Measurements from ENCODE around the gene FGF12. TPM values are rescaled to one million over a fixed set of nuclear protein-coding genes. Genes with fewer than 3 reads are reported as not detected.

Gene FGF12
- total and polyA plus RNA-seq, 2 donors (not counting 1 experiment from before 2014, with no cell fraction given) = 0.03 TPM; not detected in 1

DNA sequence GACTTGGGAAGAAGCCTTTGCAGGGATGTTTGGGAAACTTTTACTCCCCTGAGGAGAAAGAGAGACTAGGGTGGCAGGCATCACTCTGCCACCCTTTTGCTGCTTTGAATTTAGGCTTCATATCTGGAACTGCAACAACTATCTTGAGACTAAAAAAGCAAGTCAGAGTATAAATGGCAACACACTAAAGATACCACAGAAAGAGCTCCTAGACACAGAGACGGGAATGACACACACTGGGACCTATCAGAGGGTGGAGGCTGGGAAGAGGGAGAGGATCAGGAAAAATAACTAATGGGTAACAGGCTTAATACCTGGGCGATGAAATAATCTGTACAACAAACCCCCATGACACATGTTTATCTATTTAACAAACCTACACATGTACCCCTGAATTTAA, 237.8 kb downstream of the FGF12 start:
- Mint-ChIP-seq H3K27me3 (peaks cover 26% of the 10 kb centered on the region), H3K4me3 (no peak overlapping the region), H3K27ac (no peak overlapping the region), H3K9me3 (ENCODE audit: insufficient read depth) (no peaks in the 10 kb centered on the region), H3K4me1 (peaks cover 18% of the 10 kb centered on the region)
- no CpG with 5 or more reads among the region's 2 CpGs for whole genome bisulfite sequencing (ENCODE audit: insufficient coverage)
- Histone ChIP-seq H3K4me3 (ENCODE audit: control extremely low read depth in 1 of 5, extremely low read depth in 1 of 5, insufficient read depth in 1 of 5, low read depth in 2 of 5, low read length in 4 of 5) (no peak overlapping the region), H3K4me1 (ENCODE audit: control insufficient read depth in 2 of 2, insufficient read depth in 2 of 2, low read length in 2 of 2) (peaks cover 10 to 16% of the 10 kb centered on the region in 2 donors), H3K79me2 (ENCODE audit: control insufficient read depth, insufficient read depth, low read length) (no peaks in the 10 kb centered on the region), H3K36me3 (replicated peaks in 1 of 2; ENCODE audit: control extremely low read depth in 1 of 2, control insufficient read depth in 1 of 2, extremely low read depth in 1 of 2, insufficient read depth in 2 of 2, low read length in 1 of 2) (no peaks in the 10 kb centered on the region), H4K20me1 (ENCODE audit: control insufficient read depth, insufficient read depth, low read length, poor library complexity, severe bottlenecking) (no peaks in the 10 kb centered on the region), H3K9me3 (ENCODE audit: control extremely low read depth in 1 of 3, control insufficient read depth in 2 of 3, insufficient read depth in 1 of 3, low read length in 2 of 3) (peaks cover 0 to 4% (median 3%) of the 10 kb centered on the region in 3 donors), H2AFZ (ENCODE audit: insufficient read depth, low read depth, low read length, poor library complexity, severe bottlenecking) (no peak overlapping the region), H3K27me3 (replicated peaks in 1 of 4; ENCODE audit: control extremely low read depth in 1 of 4, control insufficient read depth in 3 of 4, insufficient read depth in 4 of 4, low read length in 3 of 4) (no peaks in the 10 kb centered on the region), H3K9ac (ENCODE audit: low read length) (no peak overlapping the region), H3K4me2 (replicated peaks; ENCODE audit: low read depth, low read length, poor library complexity, severe bottlenecking) (no peak overlapping the region), H3K27ac (ENCODE audit: low read length in 2 of 2) (no peak overlapping the region)
- ChIA-PET CTCF (no interaction called here), POLR2A (no interaction called here)
- intact Hi-C loops (cut with micrococcal nuclease) = no loop called here
- no peak for DNase-seq
- ATAC-seq (ENCODE audit: low read depth) = no peak
- TF ChIP-seq, protein P1, sequence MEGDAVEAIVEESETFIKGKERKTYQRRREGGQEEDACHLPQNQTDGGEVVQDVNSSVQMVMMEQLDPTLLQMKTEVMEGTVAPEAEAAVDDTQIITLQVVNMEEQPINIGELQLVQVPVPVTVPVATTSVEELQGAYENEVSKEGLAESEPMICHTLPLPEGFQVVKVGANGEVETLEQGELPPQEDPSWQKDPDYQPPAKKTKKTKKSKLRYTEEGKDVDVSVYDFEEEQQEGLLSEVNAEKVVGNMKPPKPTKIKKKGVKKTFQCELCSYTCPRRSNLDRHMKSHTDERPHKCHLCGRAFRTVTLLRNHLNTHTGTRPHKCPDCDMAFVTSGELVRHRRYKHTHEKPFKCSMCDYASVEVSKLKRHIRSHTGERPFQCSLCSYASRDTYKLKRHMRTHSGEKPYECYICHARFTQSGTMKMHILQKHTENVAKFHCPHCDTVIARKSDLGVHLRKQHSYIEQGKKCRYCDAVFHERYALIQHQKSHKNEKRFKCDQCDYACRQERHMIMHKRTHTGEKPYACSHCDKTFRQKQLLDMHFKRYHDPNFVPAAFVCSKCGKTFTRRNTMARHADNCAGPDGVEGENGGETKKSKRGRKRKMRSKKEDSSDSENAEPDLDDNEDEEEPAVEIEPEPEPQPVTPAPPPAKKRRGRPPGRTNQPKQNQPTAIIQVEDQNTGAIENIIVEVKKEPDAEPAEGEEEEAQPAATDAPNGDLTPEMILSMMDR (IDR thresholded peaks at IDR 0.05) = no peak
- TF ChIP-seq EZH2 (IDR thresholded peaks at IDR 0.05; ENCODE audit: borderline replicate concordance, insufficient read depth, low read depth, low read length, poor library complexity, severe bottlenecking) = no peak

- Mint-ChIP-seq H3K4me1 (peaks cover 4% of the 10 kb centered on the region), H3K27me3 (peaks cover 29% of the 10 kb centered on the region), H3K4me3 (no peak overlapping the region), H3K27ac (no peak overlapping the region), H3K9me3 (ENCODE audit: insufficient read depth) (no peaks in the 10 kb centered on the region)
- Histone ChIP-seq H3K27ac (ENCODE audit: low read length in 2 of 2) (no peak overlapping the region), H3K79me2 (ENCODE audit: control insufficient read depth, insufficient read depth, low read length) (no peaks in the 10 kb centered on the region), H4K20me1 (ENCODE audit: control insufficient read depth, insufficient read depth, low read length, poor library complexity, severe bottlenecking) (no peaks in the 10 kb centered on the region), H3K9me3 (ENCODE audit: control extremely low read depth in 1 of 3, control insufficient read depth in 2 of 3, insufficient read depth in 1 of 3, low read length in 2 of 3) (peaks cover 0 to 2% (median 0%) of the 10 kb centered on the region in 3 donors), H3K4me2 (replicated peaks; ENCODE audit: low read depth, low read length, poor library complexity, severe bottlenecking) (no peak overlapping the region), H2AFZ (ENCODE audit: insufficient read depth, low read depth, low read length, poor library complexity, severe bottlenecking) (no peak overlapping the region), H3K4me1 (ENCODE audit: control insufficient read depth in 2 of 2, insufficient read depth in 2 of 2, low read length in 2 of 2) (no peaks in the 10 kb centered on the region), H3K36me3 (replicated peaks in 1 of 2; ENCODE audit: control extremely low read depth in 1 of 2, control insufficient read depth in 1 of 2, extremely low read depth in 1 of 2, insufficient read depth in 2 of 2, low read length in 1 of 2) (no peaks in the 10 kb centered on the region), H3K27me3 (replicated peaks in 1 of 4; ENCODE audit: control extremely low read depth in 1 of 4, control insufficient read depth in 3 of 4, insufficient read depth in 4 of 4, low read length in 3 of 4) (no peaks in the 10 kb centered on the region), H3K9ac (ENCODE audit: low read length) (no peak overlapping the region), H3K4me3 (ENCODE audit: control extremely low read depth in 1 of 5, extremely low read depth in 1 of 5, insufficient read depth in 1 of 5, low read depth in 2 of 5, low read length in 4 of 5) (no peak overlapping the region)
- intact Hi-C loops (cut with micrococcal nuclease) = no loop called here
- 95% methylated on average over 3 of the region's 3 CpGs for WGBS (ENCODE audit: insufficient coverage)
- no peak for TF ChIP-seq EZH2 (IDR thresholded peaks at IDR 0.05; ENCODE audit: borderline replicate concordance, insufficient read depth, low read depth, low read length, poor library complexity, severe bottlenecking)
- TF ChIP-seq, protein P1 (IDR thresholded peaks at IDR 0.05) = no peak
- no peak for DNase-seq
- ChIA-PET CTCF (interaction anchor here (1.8 kb wide), 1 partner anchor 19 kb away, joined by 6 read pairs; no protein-coding TSS in a partner anchor), POLR2A (no interaction called here)
- no peak for ATAC-seq (ENCODE audit: low read depth)
These were observed 240.3 kb downstream of the FGF12 start for GRCh38 chr3:192487033-192487432.
